Hematopoietic multipotent progenitor cell treated with erythropoietin and hydrocortisone succinate and interleukin-3 and kit ligand, for 17 days (in vitro differentiated cells): Measurements from ENCODE around the gene CLDN19.
"Not testable (repeated sequence)": the region's sequence is repeated elsewhere in the genome, so short reads cannot be mapped to it uniquely, and the experiment has no call there.

Source experiments
- DNase-seq: peaks from one replicate; pipeline ENCODE4 v3.0.0-alpha.2; 2015; ENCODE audit warnings: low spot score

The CLDN19 gene

DNA sequence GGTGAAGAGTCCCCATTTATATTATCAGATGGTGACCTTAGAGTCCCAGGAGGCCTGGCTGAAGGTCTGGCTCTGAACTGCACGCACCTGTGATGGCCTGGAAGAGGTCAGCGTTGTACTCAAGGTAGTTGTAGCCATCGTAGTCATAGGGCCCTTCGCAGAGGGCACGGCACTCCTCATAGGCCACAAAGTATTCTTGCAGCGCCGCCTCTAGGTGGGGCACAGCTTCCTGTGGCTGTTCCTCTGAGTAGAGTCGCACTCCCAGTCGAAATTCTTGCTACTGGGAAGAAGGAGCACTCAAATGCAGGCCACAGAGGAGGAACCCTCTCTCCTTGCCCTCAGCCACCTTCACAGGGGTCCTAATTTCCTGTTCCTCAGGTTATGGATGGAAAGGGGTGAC is 19.1 kb upstream of the CLDN19 start:
- DNase-seq = no peak

GRCh38 chr1:42758641-42759040 is 18.6 kb upstream of the CLDN19 start:
- no peak for DNase-seq

DNA sequence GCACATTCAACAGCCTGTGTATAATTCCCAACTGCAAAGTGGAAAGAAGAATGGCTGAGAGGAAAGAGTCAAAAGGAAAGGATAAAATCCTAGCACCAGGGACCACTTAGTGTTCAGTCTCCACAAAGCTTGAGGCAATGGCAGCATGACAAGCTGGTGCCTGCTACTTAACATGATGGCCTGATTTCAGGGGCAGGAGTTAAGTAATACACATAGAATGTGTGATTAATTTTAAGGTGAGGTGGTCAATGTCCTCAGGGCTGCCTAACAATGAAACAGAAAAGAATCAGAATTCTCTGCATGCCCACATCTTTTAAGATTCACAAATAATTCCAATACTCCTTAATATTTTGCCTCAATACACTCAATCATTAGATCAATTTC is 17.8 kb upstream of the CLDN19 start:
- no peak for DNase-seq

DNA sequence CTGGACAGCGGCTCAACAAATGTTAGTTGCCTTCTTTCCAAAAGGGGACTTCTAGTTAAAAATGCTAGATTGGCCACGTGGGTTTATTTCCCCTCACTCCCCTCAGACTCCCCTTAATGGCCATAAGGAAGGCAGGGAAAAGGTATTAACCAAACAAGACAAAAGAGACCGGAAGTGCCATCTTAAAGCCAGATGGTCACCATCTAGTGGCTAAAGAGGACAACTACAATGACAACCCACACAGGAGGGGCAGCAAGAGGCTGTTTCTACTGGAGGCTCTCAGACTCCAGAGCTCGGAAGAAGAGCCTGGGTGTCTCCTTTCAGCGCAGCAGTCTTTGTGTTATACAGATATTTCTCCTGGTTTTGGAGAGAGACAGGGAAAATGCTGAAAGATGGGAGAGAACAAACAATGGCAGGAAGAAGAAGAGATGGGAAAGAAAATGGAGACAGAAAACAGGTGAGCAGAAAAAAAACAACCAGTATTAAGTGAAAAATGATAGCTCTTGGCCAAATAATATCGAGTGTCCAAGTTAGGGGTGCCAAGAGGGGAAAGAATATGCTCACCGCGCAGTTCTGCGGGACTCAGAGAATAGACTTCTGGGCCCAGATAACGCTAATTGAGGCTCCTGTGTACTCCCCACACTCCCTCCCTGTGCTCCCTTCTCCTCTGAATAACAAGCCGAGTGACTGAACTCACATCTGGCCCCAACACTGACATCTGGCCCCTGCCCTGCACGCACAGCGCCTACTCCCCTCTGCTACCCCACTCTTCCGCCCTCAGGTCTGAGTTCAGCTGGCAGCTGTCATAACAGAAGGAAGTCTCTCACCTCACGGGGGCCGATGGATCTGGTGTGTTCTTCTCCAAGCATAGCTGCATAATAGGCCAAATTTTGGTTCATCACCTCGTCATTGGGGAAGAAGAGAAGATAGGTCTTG is 17.2 kb upstream of the CLDN19 start:
- peak; percentile 63 for DNase-seq

DNA sequence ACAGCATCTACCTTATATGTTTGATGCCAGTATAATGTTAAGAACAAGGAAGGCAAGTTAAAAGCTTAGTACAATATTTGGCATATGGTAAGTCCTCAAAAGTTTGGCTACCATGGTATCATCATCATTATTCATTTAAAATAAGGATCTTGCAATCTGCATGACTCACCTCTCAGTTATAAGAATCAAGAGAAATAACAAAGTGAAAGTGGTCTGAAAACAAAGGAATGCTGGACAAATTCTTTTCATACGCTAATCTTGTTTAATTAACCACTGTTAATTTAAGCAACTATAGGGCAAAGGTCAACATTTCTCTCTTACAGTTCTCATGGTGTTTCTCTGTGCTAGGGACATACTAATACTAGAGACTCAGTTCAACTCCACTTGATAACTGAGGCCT is 13.0 kb upstream of the CLDN19 start:
- no peak for DNase-seq

DNA sequence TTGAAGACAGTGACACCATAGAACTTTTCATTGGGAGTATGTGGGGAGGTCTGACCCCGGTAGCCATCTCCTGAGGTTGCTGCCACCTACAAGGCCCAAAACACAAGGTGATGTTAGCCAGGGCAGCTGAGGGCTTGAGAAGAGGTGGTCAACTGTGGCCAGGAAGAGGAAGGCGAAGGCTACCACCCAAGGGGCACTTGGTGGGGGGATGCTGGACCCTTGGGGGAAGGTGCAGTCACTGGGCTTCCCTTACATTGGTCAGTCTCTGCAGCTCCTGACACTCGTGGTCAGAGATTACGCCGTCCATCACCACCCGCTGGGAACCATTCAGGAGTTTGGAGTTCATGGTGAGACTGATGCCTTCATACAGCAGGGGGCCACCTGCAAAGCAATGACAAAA is 12.2 kb upstream of the CLDN19 start:
- DNase-seq = no peak

DNA sequence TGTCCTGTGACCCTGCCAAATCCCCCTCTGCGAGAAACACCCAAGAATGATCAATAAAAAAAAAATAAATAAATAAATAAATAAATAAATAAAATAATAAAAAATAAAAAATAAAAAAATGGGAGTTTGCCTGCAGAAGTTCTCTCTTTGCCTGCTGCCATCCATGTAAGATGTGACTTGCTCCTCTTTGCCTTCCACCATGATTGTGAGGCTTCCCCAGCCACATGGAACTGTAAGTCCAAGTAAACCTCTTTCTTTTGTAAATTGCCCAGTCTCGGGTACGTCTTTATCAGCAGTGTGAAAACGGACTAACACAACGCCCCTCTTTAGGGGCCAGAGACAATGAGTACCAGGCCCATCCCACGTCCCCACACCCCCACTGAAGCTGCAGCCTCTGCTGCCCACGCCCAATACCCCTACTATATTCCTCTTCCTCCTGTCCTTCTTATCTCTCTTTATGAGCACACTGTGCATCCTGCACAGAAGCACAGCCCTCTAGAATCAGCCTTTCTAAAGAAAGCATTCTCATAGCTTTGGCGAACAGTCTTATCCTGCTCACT is 11.6 kb upstream of the CLDN19 start:
- DNase-seq = not testable (repeated sequence)

DNA sequence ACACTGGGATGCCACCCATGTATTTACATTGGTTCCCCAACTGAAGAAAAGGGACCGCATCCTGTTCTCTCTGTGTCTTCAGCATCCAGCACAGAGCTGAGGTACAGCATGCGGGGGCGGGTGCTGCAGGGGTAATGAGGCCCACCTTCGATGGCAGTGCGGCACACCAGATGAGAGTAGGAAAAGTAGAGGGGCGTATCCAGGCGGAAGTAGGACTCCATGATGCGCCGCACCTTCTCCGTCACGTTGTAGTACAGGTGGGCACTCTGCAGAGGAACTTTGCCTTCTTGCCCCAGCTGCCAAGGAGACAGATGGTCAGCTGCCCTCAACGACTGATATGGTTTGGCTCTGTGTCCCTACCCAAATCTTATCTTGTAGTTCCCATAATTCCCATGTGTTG is 10.0 kb upstream of the CLDN19 start:
- no peak for DNase-seq

DNA sequence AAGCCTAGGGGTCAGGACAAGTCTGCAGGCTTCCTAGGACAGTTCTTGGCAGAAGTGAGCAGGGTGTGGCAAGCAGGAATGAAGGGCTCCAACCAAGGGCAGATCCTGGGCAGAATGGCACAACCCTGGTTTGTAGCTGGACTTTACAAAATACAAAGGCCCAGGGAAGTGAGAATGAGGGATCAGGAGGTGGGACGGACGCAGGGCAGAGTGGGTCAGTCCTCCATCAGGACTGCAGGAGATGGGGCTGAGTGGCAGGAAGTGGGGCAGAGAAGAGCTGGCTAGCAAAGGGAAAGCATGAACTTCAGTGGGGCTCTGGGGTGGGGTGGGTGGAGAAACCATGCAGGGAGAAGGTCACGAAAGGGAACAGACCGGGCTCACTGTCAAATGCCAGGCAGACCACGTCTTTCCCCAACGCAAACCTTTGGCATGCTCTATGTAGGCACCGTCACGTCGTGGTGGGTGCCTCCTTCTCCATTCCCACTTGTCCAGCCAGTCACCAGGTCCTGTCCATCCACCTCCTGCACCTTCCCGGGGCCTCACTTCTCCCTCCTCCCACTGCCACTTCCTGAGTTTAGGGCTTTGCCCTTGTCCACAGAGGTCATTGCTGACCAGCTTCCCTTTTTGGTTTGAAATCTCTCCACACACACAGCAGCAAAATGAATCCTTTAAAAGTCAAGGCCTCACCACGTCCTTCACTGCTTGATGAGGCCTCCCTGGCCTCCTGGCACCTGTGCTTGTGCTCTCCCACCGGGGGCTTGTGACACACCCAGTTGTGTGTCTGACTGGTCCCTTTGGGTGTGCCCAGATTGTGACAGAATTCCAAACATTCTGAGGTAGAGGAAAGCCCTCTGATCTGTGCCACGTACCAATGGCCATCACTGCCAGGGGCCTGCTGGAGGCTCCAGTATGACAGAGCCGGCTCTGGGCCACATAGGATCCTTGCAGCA is 8.7 kb upstream of the CLDN19 start:
- no peak for DNase-seq

- DNase-seq = no peak
Measured at GRCh38 chr1:42748021-42748420, 8.0 kb upstream of the CLDN19 start.

DNA sequence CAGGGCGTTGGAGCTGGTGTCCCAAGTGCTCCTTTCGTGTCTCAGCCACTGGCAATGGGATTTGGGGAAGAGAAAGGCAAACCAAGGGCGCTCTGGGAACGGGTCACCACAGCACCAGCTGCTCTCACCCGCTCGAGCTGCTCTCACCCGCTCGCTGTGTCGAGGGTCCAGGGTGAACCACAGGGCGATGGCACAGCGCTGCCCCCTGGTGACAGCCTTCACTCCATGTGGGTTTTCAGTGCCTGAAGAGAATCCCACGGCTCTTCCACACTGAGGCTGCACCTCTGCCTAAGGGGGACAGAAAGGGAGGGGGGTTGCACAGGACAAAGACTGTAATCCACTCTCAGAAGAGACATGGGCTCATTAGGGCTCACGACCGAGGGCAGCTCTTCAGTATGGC is 7.1 kb upstream of the CLDN19 start:
- DNase-seq = peak; percentile 48

DNA sequence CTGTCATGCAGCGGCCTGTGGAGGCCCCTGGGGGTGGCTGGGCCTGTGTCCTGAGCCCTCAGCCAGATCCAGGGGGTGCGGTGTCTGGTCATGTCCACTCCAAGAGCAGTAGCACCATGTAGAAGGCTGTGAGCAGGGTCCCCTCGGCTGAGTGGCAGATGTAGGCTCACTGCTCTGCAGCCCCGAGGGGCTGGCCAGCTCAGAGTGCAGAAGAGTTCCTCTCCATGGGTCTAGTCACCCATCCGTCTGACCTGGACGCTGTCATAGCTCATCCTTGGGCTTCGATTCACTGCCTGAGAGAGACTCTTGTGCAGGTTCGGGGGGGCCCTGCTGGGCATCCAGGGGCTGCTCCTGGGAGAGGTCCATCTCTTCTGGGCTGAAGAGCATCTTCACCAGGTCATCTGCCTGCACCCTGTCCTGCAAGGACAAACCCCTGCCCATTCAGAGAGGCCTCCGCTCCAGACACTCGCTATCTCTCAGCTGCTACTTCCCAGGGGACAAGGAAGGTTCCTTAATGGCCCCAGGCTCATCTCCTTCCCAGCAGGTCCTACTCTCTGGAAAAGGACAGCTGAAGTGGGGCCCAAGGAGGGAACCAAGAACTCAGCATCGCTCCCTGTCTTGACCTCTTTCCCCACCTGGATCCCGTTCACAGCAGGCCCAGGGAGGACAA is 6.5 kb upstream of the CLDN19 start:
- no peak for DNase-seq

GRCh38 chr1:42745851-42746250 is 5.8 kb upstream of the CLDN19 start:
- no peak for DNase-seq

DNA sequence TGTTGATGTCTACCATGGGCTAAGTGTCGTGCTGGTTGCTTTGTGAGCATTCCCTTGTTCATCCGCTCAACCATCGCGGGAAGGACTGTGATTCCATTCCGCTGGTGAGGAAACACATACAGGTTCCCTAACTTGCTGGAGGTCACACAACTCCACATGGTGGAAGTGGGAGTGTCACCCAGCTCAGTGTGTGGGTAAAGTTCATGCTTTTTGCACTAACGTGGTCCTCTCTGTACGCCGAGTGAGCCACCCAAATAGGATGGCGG is 4.0 kb upstream of the CLDN19 start:
- no peak for DNase-seq

GRCh38 chr1:42743317-42744147 is 3.5 kb upstream of the CLDN19 start:
- DNase-seq = no peak

DNA sequence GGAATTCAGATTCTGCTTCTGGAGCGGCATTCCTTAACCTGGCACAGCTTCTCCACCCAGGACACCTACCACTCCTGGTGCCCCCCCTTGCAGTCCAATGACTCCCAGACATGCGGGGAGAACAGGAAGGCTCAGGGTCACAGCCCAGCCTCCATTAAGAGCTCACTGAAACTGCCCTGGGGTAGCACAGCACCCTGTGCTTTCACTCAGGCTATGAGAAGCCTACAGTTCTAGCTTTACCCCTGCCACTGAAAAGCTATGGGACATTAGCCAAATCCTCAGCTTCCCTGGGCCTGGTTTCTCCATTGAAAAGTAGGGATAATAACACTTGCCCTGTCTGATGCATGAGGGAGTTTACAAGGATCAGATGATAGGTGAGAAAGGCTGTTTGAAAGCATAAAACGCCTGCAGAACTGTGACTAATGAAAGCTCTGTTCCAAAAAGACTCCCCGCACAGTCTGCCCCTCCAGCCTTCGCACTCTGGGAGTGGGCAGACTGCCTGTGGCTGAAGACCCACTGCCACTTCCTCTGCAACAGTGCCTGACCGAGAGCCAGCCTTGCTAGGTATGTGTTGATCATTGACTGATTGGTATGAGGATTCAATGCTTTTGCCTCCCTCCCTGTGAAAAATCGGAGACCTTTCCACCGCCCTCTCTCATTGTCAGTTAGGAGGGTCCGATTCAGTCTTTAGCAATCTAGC is 2.7 kb upstream of the CLDN19 start:
- no peak for DNase-seq

GRCh38 chr1:42742141-42742540 is 2.1 kb upstream of the CLDN19 start:
- no peak for DNase-seq

DNA sequence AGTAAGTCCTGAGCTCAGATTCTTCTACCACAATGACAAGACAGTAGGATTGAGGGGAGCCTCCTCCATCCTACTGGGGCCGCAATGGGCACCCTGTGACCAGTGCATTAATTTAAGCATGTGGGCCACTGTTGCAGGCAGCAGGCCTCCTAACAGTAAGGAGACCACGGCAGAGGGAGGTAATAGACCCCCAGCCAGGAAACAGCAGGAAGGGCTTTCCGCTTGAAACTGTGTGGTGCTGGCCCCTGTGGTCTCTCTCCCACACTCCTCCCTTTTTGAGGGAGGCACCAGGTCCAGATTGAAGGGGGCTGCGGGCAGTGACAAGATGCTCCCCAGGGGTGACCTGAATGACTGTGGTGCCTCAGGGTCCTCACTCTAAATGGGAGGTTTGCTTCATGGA is 1.7 kb upstream of the CLDN19 start:
- no peak for DNase-seq

DNA sequence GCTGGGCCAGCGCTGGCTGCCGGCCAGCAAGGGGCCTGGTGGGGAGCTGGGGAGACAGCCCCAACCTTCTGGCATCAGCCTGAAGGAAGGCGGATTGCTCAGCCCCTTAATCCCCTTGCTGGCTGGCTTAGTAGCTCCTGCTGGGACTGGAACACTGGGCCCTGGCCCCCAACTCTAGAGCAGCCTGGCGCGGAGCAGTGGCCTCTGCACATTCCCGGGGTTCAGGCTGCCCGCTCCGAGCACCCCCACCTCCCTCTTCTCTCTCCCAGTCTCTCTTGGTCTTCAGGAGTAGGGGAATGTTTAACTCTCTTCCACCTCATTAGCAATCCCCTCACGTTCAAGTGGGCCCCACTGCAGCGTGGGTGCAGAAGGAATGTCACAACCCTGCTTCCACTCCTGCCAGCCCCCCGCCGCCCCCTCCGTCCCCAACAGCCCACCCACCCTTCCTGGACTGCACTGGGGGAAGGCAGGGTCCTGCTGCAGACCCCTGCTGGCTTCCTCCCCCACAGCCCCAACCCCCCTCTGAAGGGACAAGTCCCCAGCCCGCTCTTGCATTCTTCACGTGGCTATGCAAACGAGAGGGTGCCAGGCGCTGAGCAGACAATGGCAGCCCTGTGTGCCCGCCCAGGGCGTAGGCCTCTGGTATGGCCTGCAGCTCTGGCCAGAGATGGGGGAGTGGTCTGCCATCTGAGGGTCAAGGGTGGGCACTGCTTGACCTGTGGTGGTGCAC is 980 bp upstream of the CLDN19 start:
- no peak for DNase-seq

DNA sequence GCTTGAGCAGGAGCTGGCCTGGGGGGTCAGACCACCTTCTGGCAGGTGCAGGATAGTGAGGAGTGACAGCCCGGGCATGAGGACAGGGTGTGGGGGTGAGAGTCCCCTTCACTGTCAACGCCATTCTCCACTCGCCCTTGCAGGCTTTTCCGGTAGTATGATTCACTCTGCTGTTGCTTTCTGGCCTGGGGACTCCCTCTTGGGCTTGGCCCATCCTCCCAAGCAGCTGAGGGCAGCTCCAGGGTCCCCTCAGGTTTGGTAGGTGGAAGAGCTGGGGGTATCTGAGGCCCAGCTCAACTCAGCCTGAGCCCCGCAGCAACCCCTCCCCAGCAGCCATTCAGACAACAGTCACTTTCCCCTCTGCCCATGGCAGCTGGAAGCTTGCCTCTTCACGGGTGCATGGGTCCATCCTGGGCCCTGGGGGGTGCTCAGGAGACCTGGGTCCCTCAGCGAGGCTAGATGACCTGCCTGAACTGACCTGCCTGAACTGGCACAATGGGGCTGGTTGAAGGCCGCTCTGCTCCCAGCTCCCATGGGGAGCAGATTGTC is 1.3 kb downstream of the CLDN19 start:
- DNase-seq = no peak
